ENCODE results near the gene PDZRN4.
"Not testable (repeated sequence)": the region's sequence is repeated elsewhere in the genome, so short reads cannot be mapped to it uniquely, and the experiment has no call there.

PDZRN4 gene

DNA sequence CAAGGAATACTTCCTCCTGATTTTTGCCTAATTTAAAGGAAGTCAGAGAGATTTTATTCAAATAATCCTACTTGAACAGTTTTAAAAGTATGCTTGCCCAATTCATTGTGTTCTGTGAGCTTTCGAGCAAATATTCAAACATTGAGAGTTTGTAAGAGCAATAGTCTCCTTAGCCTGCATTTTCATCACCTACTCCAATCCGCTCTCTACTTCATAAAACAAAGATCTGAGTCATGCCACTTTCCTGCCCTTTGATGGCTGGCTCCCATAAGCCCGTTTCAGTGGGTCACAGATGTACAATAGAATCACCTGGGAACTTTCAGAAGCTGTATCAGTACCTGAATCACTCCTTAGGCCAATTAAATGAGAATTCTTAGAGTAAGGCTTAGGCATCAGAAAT, 319.2 kb downstream of the PDZRN4 start:
- FAIRE-seq, result no peak
- DNase-seq (ENCODE audit: low spot score), result no peak

DNA sequence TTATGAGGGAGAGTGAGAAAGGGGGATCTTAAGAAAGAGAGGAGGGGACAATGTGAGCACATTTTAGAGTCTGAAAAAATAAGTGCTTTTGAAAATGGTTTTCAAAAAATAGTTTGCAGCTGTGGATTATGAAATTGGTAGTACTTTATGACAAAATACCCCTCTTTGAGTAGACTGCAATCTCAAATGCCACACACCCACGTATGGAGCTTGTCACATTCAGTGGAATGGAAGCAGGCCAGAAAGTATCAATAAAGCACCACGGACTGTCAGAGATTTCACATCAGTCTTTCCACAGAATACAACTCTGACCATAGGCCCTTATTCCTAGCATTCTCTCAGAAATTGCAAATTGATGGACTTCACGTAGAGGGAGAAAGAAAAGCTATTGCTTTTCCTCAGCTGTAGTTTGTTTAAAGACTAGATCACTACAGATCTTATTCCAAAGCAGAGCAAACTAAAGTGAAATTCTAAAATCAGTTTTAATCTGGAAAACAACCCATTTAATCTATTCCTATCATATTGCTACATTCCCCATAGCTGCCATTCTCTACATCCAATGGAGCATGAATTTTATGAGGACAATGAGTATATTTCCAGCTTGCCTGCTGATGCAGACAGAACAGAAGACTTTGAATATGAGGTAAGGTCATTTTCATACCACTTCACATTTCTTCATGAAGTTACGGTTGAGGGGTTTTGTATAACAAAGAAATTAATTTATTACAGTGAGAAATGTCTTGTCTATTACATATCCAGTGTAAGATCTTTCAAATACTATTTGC, 321.3 kb downstream of the PDZRN4 start:
- DNase-seq (ENCODE audit: low spot score) (no peak), FAIRE-seq (no peak)

DNA sequence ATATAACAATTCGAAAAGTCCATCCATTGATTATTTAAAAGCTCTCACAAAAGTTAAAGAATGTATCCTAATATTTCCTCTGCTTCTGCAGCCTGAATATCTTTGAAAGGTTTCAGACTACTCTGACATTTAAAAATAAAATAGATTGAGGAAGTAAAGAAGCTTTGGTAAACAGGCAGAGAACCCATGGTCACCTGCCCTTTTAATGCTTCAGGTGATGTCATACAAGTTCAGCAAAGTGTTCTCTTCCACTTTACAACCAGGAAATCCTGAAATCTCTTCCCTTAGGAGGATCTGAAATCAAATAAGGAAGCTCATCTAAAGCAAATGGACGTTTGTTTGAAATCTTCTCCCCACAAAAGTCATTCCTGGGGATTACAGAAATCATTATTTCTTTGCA, 322.4 kb downstream of the PDZRN4 start:
- no peak for DNase-seq (ENCODE audit: low spot score)
- FAIRE-seq, result no peak

DNA sequence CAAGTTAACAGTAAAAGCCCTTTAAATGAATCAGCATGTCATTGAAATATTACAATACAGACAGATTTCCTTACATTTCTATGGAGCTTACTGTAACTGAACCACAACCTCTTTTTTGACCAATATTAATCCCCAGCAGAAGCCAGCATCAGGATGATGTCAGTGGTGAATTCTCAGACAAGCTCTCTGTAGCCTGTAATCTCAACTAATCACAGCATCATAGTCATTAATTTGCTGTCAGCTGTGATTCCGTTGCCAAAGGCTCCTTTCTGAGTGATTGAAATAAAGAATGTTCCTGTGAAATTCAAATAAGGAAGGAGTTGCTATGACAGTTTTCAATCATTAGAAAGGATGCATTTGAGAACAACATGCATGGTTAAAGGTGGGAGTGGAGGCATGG, 323.1 kb downstream of the PDZRN4 start:
- no peak for DNase-seq (ENCODE audit: low spot score)
- FAIRE-seq, result no peak

DNA sequence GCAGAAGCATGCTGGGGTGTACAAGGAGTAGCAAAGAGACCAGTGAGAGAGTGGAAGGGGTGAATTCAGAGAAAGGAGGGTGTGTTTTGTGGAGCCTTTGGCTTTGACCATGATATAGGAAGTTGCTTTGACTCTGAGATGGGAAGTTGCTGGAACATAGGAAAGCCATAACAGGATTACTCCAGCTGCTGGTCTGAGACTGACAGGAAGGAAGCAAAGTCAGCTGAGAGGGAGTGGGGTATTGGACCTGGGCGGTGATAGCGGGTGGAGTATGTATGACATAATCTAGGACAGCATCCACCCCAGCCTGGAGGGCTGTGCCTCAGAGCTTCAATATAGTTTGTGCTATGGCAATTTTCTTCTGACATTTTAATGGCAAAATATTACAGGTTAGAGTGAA, 324.4 kb downstream of the PDZRN4 start:
- DNase-seq (ENCODE audit: low spot score) (no peak), FAIRE-seq (peak; percentile 9)

DNA sequence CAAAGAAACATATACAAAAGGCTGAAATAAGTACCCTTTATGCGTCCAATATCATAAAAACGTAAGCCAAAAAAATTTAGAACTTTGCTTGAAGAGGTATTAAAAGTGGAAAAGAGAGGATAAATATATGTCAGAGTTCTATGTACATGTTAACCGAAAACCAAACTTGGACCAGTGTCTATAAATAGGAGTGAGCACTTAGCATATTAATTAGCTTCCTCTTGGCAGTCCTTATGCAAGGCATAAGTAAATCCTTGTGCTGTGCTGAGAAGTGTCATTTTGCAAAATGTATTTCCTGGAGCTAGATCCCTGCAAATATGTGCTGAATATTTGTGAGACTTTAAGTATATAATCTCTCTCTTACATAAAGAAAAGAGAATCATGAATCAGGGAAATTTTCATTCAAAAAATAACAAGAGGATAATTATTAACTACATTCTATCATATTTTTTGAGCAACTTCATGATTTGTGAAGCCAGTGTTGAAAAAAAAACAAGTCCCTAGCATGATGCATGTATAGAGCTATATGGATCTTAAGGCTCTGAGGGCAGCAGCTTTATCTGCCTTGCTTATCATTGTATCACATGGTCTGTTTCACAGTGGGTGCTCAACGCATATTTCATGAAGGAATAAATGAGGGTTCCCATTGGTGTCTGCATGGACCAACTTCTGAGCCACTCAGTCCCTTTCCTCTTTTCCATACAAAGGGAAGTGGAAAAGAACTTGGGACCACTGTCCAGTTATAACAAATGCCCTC, 326.1 kb downstream of the PDZRN4 start:
- FAIRE-seq, result no peak
- no peak for DNase-seq (ENCODE audit: low spot score)

DNA sequence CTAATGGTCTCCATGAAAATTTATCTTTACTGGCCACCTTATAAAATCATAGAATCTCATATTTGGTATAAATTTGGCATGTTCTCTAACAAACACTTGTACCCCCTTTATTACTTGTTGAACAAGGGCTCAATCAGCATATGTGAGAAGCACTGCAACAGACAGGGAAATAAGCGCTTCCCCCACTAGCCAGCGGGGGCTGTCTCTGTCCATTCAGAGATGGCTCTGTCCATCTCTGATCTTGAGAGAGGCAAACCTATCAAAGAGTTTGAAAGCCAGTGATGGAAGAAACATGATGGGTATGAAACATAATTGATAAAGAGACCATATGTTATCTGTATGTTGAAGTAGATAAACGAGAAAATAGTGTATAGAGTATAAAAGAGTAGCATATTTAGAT, 326.8 kb downstream of the PDZRN4 start:
- no peak for DNase-seq (ENCODE audit: low spot score)

DNA sequence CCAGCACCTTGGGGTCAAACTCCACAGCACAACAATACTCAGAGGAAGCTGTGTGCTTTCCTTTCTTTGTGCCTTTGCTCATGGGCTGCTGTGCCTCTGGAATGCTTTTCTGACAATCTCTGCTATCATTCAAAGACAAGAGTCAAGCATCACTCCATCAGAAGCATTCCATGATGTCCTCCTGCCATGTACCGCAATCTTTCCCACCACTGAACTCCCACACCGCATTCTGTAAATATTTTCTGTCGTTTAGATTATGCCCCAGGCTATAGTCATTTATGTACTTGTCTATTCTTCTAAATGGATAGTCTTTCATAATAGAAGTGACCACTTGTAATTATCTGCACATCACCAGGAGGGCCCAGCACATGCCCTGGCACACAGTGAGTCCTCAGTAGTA, 327.8 kb downstream of the PDZRN4 start:
- no peak for DNase-seq (ENCODE audit: low spot score)
- no peak for FAIRE-seq

More for the DNA sequence above, 326.8 kb downstream of the PDZRN4 start:
- no peak for FAIRE-seq

DNA sequence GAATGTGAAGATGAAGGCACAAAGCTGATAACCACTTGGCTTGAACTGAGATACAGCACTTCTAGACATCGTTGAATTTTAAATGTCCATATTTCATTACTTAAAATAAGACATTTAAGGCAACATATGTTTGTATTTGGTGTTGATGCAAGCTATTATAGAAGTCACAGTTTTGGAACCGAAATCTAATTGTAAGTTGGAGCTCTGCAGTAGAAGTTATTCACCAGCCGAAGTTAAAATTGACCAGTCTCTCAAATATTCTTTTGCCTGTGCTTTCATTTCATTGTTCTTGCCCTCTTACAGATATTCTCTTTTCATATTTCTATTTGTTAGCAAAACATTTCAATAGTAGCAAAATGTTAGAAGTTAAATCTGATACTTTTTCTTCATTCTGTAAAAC, 332.7 kb downstream of the PDZRN4 start:
- DNase-seq (ENCODE audit: low spot score) (no peak), FAIRE-seq (peak; percentile 56)

DNA sequence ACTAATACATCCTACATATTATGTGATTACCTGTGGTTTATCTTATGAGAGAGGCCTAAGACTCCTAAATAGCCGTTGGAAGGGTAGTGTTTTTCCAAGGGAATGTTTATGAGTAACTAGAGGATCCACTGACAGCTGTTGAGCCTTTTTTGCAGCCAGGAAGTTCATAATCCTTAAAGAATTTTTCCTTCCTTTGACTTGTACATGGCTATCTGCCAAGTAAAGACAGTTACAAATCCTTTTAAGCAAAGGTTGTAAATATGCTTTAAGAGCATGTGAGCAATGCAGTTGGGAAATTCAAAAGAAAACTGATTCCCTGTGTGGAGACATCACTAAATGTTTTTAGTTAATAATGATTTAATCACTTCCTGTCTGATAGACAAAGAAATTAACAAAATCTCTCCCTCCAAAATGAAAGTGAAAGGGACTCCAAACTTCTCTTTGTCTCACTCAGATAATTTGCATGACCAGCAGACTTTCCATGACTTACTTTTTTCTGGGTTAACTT, 333.8 kb downstream of the PDZRN4 start:
- FAIRE-seq, result no peak
- DNase-seq (ENCODE audit: low spot score), result peak; percentile 53

DNA sequence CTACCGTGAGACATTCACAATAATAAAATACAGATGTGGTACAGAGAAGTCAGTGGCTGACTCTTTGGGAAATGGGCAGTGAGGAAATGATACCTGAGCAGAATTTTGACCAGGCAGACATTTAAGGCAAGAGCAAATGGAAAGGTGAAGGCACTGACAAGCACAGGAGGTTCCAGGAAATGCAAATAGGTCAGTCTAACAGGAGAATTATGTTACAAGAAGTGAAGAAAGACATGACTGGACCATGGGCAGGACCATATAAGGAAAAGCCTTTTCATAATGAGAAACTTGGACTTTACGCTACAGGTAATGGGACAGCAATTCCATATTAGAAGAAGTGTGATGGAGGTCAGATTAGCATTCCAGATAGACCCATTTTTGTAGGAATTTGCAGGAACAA, 338.9 kb downstream of the PDZRN4 start:
- FAIRE-seq, result no peak
- no peak for DNase-seq (ENCODE audit: low spot score)

DNA sequence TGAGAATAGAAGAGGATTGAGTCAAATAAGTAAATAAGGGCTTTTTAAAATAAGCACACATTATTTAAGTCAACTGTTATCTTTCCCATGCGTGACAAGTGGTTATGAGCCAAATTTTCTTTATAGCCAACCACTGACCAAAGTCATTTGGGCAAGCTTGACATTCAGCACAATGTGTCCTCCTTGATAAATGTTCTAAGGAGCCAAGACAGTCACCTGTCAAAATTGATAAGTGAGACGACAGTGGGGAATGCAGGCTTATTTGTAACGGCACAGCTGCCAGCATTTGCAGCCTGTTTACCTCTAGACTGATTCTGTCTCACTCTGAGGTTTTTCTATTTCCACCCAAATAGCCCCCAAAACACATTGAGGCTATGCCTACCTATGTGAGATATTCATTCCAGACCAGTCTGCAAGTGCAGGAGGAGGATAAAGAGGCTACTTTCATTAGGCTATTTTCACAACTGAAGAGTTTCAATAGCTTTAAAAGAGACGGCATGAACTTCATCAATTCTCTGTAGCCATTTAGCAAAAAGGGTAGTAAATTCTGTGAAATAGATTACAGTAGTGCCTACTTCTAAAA, 339.5 kb downstream of the PDZRN4 start:
- peak; percentile 48 for FAIRE-seq
- no peak for DNase-seq (ENCODE audit: low spot score)

DNA sequence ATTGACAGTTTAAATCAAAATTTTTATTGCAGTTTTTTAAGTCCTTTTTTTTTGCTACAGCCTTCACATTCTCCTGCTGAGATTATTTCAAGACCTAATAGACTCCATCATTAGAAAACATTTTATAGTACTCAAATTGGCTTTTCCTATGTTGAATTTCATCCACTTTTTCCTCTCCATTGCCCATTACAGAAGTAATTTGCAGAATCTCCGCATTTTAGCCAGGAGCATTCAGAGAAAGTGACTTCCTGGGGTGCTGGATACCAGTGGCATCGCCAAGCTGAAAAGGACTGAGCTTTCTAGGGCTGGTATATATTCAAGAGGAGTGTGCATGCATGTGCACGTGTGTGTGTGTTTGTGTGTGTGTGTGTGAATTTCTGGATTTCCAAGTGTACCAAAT, 340.8 kb downstream of the PDZRN4 start:
- DNase-seq (ENCODE audit: low spot score) (no peak), FAIRE-seq (no peak)

DNA sequence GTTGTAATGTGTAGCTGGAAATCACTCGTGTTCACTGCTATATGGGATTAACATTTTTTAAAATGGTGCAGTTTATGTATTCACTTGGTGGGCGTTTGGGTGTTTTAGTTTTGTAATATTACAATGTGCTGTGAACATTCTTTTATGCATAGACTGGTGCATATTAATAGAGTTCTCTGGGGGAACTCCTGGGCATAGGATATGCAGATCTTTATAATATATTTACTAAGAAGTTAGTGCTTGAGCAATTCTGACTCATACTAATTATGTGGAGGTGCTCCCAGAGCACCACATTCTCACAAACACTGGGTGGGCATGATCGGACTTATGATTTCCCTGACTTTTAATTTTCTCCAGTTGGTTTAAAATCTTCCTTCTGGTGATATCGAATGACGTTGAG, 342.3 kb downstream of the PDZRN4 start:
- DNase-seq (ENCODE audit: low spot score) (no peak), FAIRE-seq (no peak)

DNA sequence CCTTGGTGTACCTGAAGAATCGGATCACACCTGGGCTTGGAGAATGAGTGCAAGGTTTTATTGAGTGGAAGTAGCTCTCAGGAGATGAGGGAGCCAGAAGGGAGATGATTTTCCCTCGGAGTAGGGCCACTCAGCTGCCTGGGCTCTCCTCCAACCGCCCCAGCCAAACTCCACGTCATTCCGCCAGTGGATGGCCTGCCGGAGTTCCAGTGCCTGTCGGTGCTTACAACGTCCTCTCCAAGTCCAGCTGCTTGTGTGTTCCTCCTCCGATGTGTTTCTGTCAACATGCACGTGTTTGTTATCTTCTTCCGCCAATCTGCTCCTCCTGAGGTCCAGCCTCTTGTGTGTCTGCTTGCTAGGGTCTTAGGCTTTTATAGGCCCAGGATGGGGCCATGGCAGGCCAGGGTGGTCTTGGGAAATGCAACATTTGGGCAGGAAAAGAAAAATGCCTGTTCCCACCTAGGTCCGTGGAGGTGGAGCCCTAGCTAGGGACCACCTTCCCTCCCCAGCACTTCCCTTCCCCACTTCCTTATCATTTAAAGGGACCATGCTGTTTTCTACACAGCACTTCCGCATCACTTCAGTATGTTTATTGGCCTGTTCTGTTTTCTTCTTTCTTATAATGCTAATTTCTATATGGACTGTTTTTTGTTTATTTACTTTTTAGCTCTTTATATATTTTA, 343.2 kb downstream of the PDZRN4 start:
- DNase-seq (ENCODE audit: low spot score), result no peak
- no peak for FAIRE-seq

DNA sequence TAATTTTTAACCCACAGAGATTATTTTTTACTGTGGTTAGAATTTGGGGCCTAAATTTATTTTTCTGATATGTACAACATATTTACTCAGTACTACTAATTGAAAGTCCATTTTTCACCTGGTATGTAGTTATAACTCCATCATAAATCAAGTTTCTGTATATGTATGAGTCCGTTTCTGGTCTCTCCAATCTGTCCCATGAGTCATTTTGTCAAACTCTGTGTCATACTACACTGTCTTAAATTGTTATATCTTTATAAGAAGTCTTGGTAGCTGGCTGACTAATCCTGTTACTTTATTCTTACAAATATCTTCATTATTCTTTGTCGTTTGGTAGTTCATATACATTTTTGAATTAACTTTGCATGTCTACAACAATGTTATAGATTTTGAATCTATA, 344.0 kb downstream of the PDZRN4 start:
- FAIRE-seq (no peak), DNase-seq (ENCODE audit: low spot score) (no peak)

DNA sequence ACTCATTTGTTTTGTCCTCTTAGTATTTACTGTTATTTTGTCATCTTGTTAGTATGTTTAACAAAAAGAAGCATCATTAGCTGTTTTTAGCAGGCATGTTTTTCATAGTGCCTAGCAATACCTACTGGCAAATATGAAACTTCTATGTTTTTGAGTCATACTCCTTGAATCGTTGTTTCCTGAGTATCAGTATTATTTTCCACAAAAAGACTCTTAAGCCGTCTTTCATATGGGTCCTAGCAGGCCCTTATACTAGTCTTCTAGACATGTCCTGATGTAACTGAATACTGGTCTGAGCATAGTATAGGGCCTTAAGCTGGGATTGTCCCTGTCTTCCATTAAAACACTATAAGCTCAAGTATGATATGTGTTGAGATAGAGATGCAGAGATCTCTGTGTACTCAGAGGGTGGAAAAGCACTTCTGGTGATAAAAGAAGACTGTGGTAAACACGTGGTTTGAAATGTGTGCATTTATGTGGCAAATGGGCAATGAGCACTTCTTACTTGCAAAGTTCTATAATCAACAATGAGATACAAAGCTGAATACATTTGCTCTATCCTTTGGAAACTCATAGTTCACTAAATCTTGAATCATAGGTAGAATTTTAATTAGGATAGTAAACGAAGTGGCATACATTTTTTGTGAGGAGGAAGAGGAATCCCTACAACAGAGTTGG, 348.8 kb downstream of the PDZRN4 start:
- FAIRE-seq (no peak), DNase-seq (ENCODE audit: low spot score) (no peak)

DNA sequence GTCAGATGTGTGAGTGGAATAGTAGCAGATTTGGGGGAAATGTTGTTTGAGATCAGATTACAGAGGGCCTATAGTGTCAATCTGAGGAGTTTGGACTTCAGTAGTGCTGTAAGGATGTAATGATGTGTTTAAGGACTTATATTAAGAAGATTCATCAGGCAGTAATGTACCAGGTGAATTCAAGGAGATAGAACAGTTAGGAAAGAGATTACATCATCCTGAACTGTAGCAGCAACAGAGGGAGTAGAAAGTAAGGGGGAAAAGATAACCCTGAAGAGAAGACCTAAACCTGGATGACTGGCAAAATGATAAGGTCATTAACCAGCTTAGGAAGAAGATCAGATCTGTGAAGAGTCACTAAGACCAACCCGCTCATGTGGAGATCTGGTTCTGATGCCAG, 349.4 kb downstream of the PDZRN4 start:
- DNase-seq (ENCODE audit: low spot score), result no peak
- no peak for FAIRE-seq

DNA sequence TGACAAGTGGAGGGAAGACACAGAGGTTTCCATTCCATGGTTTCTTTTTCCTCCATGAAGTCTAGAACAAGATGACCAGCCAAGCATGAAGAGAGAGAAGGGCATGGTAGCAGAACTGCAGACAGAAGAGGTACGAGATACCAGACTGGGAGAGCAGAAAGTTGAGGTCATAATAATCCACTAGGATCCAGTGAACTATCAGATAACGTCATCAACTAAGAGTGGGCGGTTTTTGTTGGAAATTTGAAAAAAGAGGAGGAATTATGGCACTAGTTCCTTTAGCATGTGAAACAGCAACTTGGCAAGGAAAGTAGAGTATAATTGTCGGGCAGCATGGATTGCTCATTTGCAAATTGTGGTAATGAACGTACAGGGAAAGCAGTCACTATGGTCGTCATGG, 357.6 kb downstream of the PDZRN4 start:
- no peak for FAIRE-seq
- no peak for DNase-seq (ENCODE audit: low spot score)

DNA sequence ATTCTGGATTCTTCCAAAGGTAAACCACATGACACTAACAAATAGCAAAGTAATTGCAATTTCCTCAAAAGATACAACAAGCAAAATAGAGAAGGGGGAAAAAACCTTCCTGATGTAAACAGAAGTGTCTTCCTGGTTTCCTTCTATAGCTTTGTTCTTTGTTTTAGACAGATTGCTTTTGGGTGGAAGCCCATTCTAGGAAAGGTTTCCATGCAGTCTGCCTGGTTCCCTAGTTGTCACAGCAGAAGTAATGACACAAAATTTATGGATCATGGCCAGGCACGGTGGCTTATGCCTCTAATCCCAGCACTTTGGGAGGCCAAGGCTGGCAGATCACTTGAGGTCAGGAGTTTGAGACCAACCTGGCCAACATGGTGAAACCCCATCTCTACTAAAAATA, 359.0 kb downstream of the PDZRN4 start:
- FAIRE-seq; DNase-seq (ENCODE audit: low spot score): not testable (repeated sequence)

DNA sequence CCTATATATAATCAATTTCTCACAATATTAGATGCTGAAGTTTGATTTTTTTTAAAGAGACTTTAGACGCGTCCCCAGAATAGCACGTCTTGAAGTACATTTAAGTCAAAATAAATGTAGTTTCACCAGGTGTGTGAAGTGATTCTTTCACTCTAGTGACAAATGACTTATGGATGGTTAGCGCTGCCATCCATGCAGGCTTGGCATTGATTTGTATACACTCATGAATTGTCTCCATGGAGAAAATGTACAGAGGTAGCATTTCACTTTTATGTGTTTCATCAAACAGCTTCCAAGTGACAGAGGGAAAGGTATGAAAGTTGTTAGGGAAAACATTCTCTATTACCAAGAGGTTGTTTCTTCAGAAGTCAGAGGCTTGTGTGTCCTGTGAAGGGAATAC, 360.8 kb downstream of the PDZRN4 start:
- DNase-seq (ENCODE audit: low spot score) (no peak), FAIRE-seq (no peak)

Data from urothelium cell line (cell line).